Measurements from ENCODE around the gene RNASE1.

GRCh38 chr14:20789230-20789813 lies 13.3 kb downstream of the RNASE1 start:
- TF ChIP-seq CTCF (conservative IDR thresholded peaks at IDR 0.05; ENCODE audit: low read depth, low read length) (no peak), EZH2 (IDR thresholded peaks at IDR 0.05; ENCODE audit: borderline replicate concordance, low read depth, low read length, poor library complexity, severe bottlenecking) (no peak)

All from A673 (cell line).